H1 (cell line): ENCODE results near the gene GP5. TPM values are rescaled to one million over a fixed set of nuclear protein-coding genes. Genes with fewer than 3 reads are reported as not detected.

Experiments used
- CTCF ChIA-PET: fragments of 300-600 bp; sonication (Branson Sonifier 250); formaldehyde crosslinking; loops from one replicate; lab custom pipeline; 2021; ENCODE audit not compliant: partially characterized antibody; lab: Charles Lee
- POLR2A ChIA-PET: fragments of 300-600 bp; sonication (Branson Sonifier 250); formaldehyde crosslinking; loops from one replicate; lab custom pipeline; 2021; ENCODE audit warnings: inconsistent platforms; ENCODE audit not compliant: partially characterized antibody; lab: Charles Lee
- DNase-seq, 2 experiments: peaks; one replicate each; pipeline versions ENCODE4 v3.0.0 to v3.0.0-alpha.2; 2010 to 2022; ENCODE audit warnings: low spot score in 2 of 2, low read depth in 1 of 2, mixed read lengths in 1 of 2
- FAIRE-seq: peaks from 2 replicates; lab custom pipeline; 2011; peaks lifted over from hg19 to GRCh38; lab: Jason Lieb, UNC
- H2AFZ ChIP-seq: 2 replicates; pipeline ENCODE4 v1.8.1; 2012; ENCODE audit warnings: low read length, inconsistent platforms
- H2AK5ac ChIP-seq: 2 replicates; pipeline ENCODE4 v1.6.1; 2013; ENCODE audit warnings: low read depth, low read length
- H2BK120ac ChIP-seq: replicated peaks from 2 replicates; pipeline ENCODE3; 2013; ENCODE audit warnings: low read depth, low read length, inconsistent platforms
- H2BK12ac ChIP-seq: 2 replicates; pipeline ENCODE4 v1.6.1; 2013; ENCODE audit warnings: low read depth, low read length
- H2BK15ac ChIP-seq: 2 replicates; pipeline ENCODE4 v1.6.1; 2013; ENCODE audit warnings: low read length
- H2BK20ac ChIP-seq: 2 replicates; pipeline ENCODE4 v1.6.1; 2013; ENCODE audit warnings: low read length
- H2BK5ac ChIP-seq: 2 replicates; pipeline ENCODE4 v1.6.1; 2013; ENCODE audit warnings: low read depth, low read length
- H3K14ac ChIP-seq: 2 replicates; pipeline ENCODE4 v1.6.1; 2013; ENCODE audit warnings: inconsistent platforms; ENCODE audit not compliant: insufficient read length
- H3K18ac ChIP-seq: 2 replicates; pipeline ENCODE4 v1.6.1; 2013; ENCODE audit warnings: low read length; ENCODE audit errors: extremely low read depth
- H3K23ac ChIP-seq: 2 replicates; pipeline ENCODE4 v1.6.1; 2013; ENCODE audit warnings: inconsistent platforms; ENCODE audit not compliant: insufficient read length
- H3K23me2 ChIP-seq: 2 replicates; pipeline ENCODE4 v1.6.1; 2013; ENCODE audit warnings: low read depth, low read length
- H3K27ac ChIP-seq: 2 replicates; pipeline ENCODE4 v1.6.1; 2011; ENCODE audit warnings: low read depth, low read length, inconsistent platforms
- H3K27me3 ChIP-seq, 4 experiments: replicated peaks in 1 of 4; 1 replicate in 1 of 4; 2 replicates in 3 of 4; pipeline versions ENCODE4 v1.6.1 to v1.8.1; 2011 to 2013; ENCODE audit warnings: low read length in 3 of 4, mild to moderate bottlenecking in 3 of 4, inconsistent platforms in 2 of 4, mixed read lengths in 2 of 4, moderate library complexity in 1 of 4; ENCODE audit not compliant: control insufficient read depth in 3 of 4, insufficient read depth in 3 of 4; ENCODE audit errors: extremely low read depth in 1 of 4
- H3K36me3 ChIP-seq, 4 experiments: 2 replicates each; pipeline versions ENCODE4 v1.6.1 to v1.8.1; 2011 to 2013; ENCODE audit warnings: mild to moderate bottlenecking in 4 of 4, low read length in 3 of 4, moderate library complexity in 2 of 4, control low read depth in 1 of 4, inconsistent platforms in 1 of 4; ENCODE audit not compliant: insufficient read depth in 4 of 4, control insufficient read depth in 2 of 4
- H3K4ac ChIP-seq: replicated peaks from 2 replicates; pipeline ENCODE3; 2013; ENCODE audit warnings: low read length, low read depth, mixed read lengths, inconsistent platforms; ENCODE audit not compliant: insufficient read length
- H3K4me1 ChIP-seq, 4 experiments: replicated peaks in 1 of 4; 1 replicate in 1 of 4; 2 replicates in 3 of 4; pipeline versions ENCODE4 v1.6.1 to v1.8.1; 2011 to 2013; ENCODE audit warnings: low read length in 3 of 4, inconsistent platforms in 2 of 4, mixed read lengths in 1 of 4; ENCODE audit not compliant: insufficient read depth in 4 of 4, control insufficient read depth in 3 of 4
- H3K4me2 ChIP-seq, 2 experiments: 2 replicates each; pipeline versions ENCODE4 v1.6.1 to v1.8.1; 2011 to 2013; ENCODE audit warnings: low read depth in 2 of 2, low read length in 2 of 2, control low read depth in 1 of 2, inconsistent platforms in 1 of 2, mild to moderate bottlenecking in 1 of 2; ENCODE audit not compliant: insufficient read depth in 1 of 2
- H3K4me3 ChIP-seq, 4 experiments: fragments of 200-600, 300-600 bp in 1 of 4; sonication (generic), shearing (Covaris generic), sonication (Bioruptor Twin) in 1 of 4; 2 replicates each; pipeline versions ENCODE4 v1.5.1 to v1.8.1; 2011 to 2016; ENCODE audit warnings: low read length in 4 of 4, low read depth in 3 of 4, control low read depth in 2 of 4, inconsistent platforms in 2 of 4, mild to moderate bottlenecking in 2 of 4, mixed read lengths in 1 of 4, moderate library complexity in 1 of 4; ENCODE audit not compliant: insufficient read depth in 2 of 4; ENCODE audit errors: extremely low read depth in 1 of 4
- H3K56ac ChIP-seq: replicated peaks from 2 replicates; pipeline ENCODE3; 2013; ENCODE audit warnings: low read depth, mild to moderate bottlenecking, mixed read lengths, low read length, inconsistent platforms; ENCODE audit not compliant: insufficient read length
- H3K79me1 ChIP-seq: 2 replicates; pipeline ENCODE4 v1.6.1; 2013; ENCODE audit warnings: low read depth, low read length, control low read depth
- H3K79me2 ChIP-seq, 2 experiments: 2 replicates each; pipeline versions ENCODE4 v1.6.1 to v1.8.1; 2012 to 2013; ENCODE audit warnings: low read length in 2 of 2, mild to moderate bottlenecking in 2 of 2, inconsistent platforms in 1 of 2; ENCODE audit not compliant: insufficient read depth in 2 of 2, control insufficient read depth in 1 of 2
- H3K9ac ChIP-seq, 4 experiments: replicated peaks in 1 of 4; 1 replicate in 1 of 4; 2 replicates in 3 of 4; pipeline versions ENCODE4 v1.6.1 to v1.8.1; 2011 to 2013; ENCODE audit warnings: low read depth in 3 of 4, low read length in 3 of 4, control low read depth in 2 of 4, mild to moderate bottlenecking in 2 of 4, moderate library complexity in 2 of 4, inconsistent platforms in 1 of 4; ENCODE audit errors: extremely low read depth in 1 of 4
- H3K9me3 ChIP-seq, 2 experiments: 2 replicates each; pipeline versions ENCODE4 v1.6.1 to v1.8.1; 2012 to 2013; ENCODE audit warnings: mild to moderate bottlenecking in 2 of 2, moderate library complexity in 2 of 2, control low read depth in 1 of 2, inconsistent platforms in 1 of 2, low read depth in 1 of 2, low read length in 1 of 2, mixed read lengths in 1 of 2; ENCODE audit not compliant: insufficient read depth in 2 of 2
- H4K20me1 ChIP-seq, 2 experiments: replicated peaks in 1 of 2; 2 replicates each; pipeline versions ENCODE3 to v1.8.1; 2011 to 2013; ENCODE audit warnings: inconsistent platforms in 2 of 2, low read length in 2 of 2, mild to moderate bottlenecking in 1 of 2; ENCODE audit not compliant: insufficient read depth in 2 of 2, control insufficient read depth in 1 of 2
- H4K5ac ChIP-seq: 2 replicates; pipeline ENCODE4 v1.6.1; 2013; ENCODE audit warnings: low read length, low read depth, mixed read lengths, inconsistent platforms; ENCODE audit not compliant: insufficient read length
- H4K8ac ChIP-seq: 2 replicates; pipeline ENCODE4 v1.8.0; 2013; ENCODE audit warnings: mild to moderate bottlenecking, moderate library complexity, low read length, inconsistent platforms; ENCODE audit not compliant: insufficient read depth; ENCODE audit errors: extremely low read depth
- H4K91ac ChIP-seq: replicated peaks from 2 replicates; pipeline ENCODE3; 2013; ENCODE audit warnings: low read length, mixed read lengths, inconsistent platforms; ENCODE audit not compliant: insufficient read length
- SIX5 ChIP-seq: IDR thresholded peaks from 2 replicates; pipeline ENCODE4 v1.6.1; 2011; ENCODE audit warnings: mild to moderate bottlenecking, low read depth, low read length
- WGBS, 2 experiments: shearing (Covaris generic) in 1 of 2; methylation state at CpG; one replicate each; pipeline versions ENCODE4 v1.1.6 to v1.1.7; 2013 to 2015; ENCODE audit warnings: low lambda C conversion rate in 2 of 2, mixed read lengths in 2 of 2, inconsistent platforms in 1 of 2, low coverage in 1 of 2, missing lambda C conversion rate in 1 of 2; ENCODE audit not compliant: insufficient replicate concordance in 2 of 2, insufficient coverage in 1 of 2, insufficient read length in 1 of 2; ENCODE audit errors: extremely low coverage in 1 of 2, missing lambda C conversion rate in 1 of 2; 5-methylcytosine and 5-hydroxymethylcytosine counted together
- polyA plus RNA-seq, 7 experiments: library from polyadenylated mRNA; depleted of rRNA in 3 of 7; stranded (reverse) in 5 of 7; unstranded in 2 of 7; fragments of >200 nt in 5 of 7; fragments of 200-250 nt in 2 of 7; gene quantifications; 1 replicate in 5 of 7; 2 replicates in 1 of 7; 4 replicates in 1 of 7; pipeline versions ENCODE4 v1.2.1 to v1.2.3, GENCODE V29; 2011 to 2013; ENCODE audit warnings: missing spikeins in 2 of 7, mixed read lengths in 2 of 7
- total RNA-seq: library from RNA; stranded (reverse); fragmentation: NEBNext Ultra II Directional; extraction: Animal tissue kit (Norgen Biotek cat#: 25700); gene quantifications from 2 replicates; pipeline ENCODE4 v1.2.1, GENCODE V29; 2021

GP5 gene
- total and polyA plus RNA-seq, 2 of the 8 experiments (the other 6 are each of a cell fraction or from before 2014, with no cell fraction given), result 0.13 to 0.14 TPM

DNA sequence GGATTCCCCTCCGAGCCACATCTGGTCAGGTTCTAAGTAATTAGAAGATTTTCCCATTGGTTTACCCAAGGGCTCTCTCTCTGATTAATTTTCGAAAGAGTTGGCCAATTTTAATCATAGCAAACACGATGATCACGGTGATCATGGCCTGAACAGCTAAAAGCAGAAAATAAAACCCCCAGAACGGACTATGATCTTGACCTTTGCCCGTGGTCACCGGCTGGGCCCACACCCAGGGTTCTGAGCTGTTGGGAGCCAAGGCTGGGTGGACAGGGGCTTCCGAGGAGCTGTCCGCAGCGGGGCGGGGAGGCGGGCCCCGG, 2.6 kb downstream of the GP5 start:
- Histone ChIP-seq H3K79me1 (no peaks in the 10 kb centered on the region), H3K27me3 (peaks cover 16 to 35% (median 25%) of the 10 kb centered on the region in 4 experiments), H3K4me1 (peaks cover 0 to 11% (median 5%) of the 10 kb centered on the region in 4 experiments; a peak in 5 of 7 replicates), H3K23me2 (peaks cover 3% of the 10 kb centered on the region), H3K27ac (no peak overlapping the region), H2BK20ac (no peak overlapping the region), H3K9ac (no peak overlapping the region), H4K5ac (no peak overlapping the region), H3K23ac (no peak overlapping the region), H2BK5ac (0 out of 2 replicates have a peak overlapping the region, but pooled peaks have one; percentile 52), H2BK120ac (no peak overlapping the region), H3K36me3 (no peaks in the 10 kb centered on the region), H3K4me2 (peak overlapping the region; percentile 64 to 80), H2BK12ac (no peak overlapping the region), H4K91ac (no peak overlapping the region), H3K14ac (no peak overlapping the region), H2AFZ (no peak overlapping the region), H3K9me3 (peaks cover 0 to 4% of the 10 kb centered on the region in 2 experiments; a peak in 1 of 4 replicates), H4K20me1 (no peaks in the 10 kb centered on the region), H3K56ac (no peak overlapping the region), H3K79me2 (no peaks in the 10 kb centered on the region), H3K18ac (no peak overlapping the region), H3K4me3 (peak overlapping the region; percentile 24 to 57 (median 48); a peak in 6 of 8 replicates), H2BK15ac (no peak overlapping the region), H2AK5ac (no peak overlapping the region), H4K8ac (0 out of 2 replicates have a peak overlapping the region, but pooled peaks have one; percentile 36), H3K4ac (no peak overlapping the region)
- no peak for FAIRE-seq
- 45% methylated on average over 10 of the region's 13 CpGs; no CpG with 5 or more reads in 1 of the 2 experiments for WGBS, 2 experiments
- ChIA-PET CTCF (interaction anchor here (0.6 to 6.7 kb wide), 15 partner anchors 9 to 1156 kb away, joined by 3 to 122 read pairs (median 3); partner anchors contain the start of genes CPN2, LRRC15 and PLAAT1), POLR2A (interaction anchor here (0.9 to 3.0 kb wide), 8 partner anchors 14 to 74 kb away, joined by 3 to 15 read pairs (median 3); no protein-coding TSS in a partner anchor)
- no peak for TF ChIP-seq SIX5
- no peak for DNase-seq
